Nephron progenitor cell (in vitro differentiated cells): ENCODE measurements around the gene H2BW2.
"Not testable (repeated sequence)": the region's sequence is repeated elsewhere in the genome, so short reads cannot be mapped to it uniquely, and the experiment has no call there.

ENCODE experiments used
- DNase-seq: peaks from one replicate; pipeline ENCODE4 v3.0.0; 2021
- H3K27ac Mint-ChIP-seq: 2 replicates; pipeline ENCODE4 v1.8.0; 2021; ENCODE audit warnings: mild to moderate bottlenecking, moderate library complexity, mixed read lengths
- H3K27me3 Mint-ChIP-seq: 2 replicates; pipeline ENCODE4 v1.8.0; 2021; ENCODE audit warnings: mild to moderate bottlenecking, low read depth, mixed read lengths; ENCODE audit not compliant: poor library complexity
- H3K36me3 Mint-ChIP-seq: 2 replicates; pipeline ENCODE4 v1.8.0; 2021; ENCODE audit warnings: low read depth, mixed read lengths
- H3K4me1 Mint-ChIP-seq: 2 replicates; pipeline ENCODE4 v1.8.0; 2021; ENCODE audit warnings: mixed read lengths
- H3K4me3 Mint-ChIP-seq: 2 replicates; pipeline ENCODE4 v1.8.0; 2021; ENCODE audit warnings: mild to moderate bottlenecking, moderate library complexity, mixed read lengths
- H3K9me3 Mint-ChIP-seq: 2 replicates; pipeline ENCODE4 v1.8.0; 2021; ENCODE audit warnings: mild to moderate bottlenecking, moderate library complexity, mixed read lengths
- TF ChIP-seq, protein P1 (sequence below): fragments of 200-600 bp; sonication (generic); IDR thresholded peaks from 2 replicates; pipeline ENCODE4 v1.5.0; 2021; ENCODE audit warnings: antibody characterized with exemption

Gene H2BW2

GRCh38 chrX:104018126-104018525 lies 21.6 kb upstream of the H2BW2 start:
- H3K4me1 Mint-ChIP-seq = no peaks in the 10 kb centered on the region
- no peaks in the 10 kb centered on the region for H3K36me3 Mint-ChIP-seq
- peaks cover 64% of the 10 kb centered on the region for H3K9me3 Mint-ChIP-seq
- no peak for DNase-seq
- no peaks in the 10 kb centered on the region for H3K27me3 Mint-ChIP-seq
- TF ChIP-seq, protein P1, sequence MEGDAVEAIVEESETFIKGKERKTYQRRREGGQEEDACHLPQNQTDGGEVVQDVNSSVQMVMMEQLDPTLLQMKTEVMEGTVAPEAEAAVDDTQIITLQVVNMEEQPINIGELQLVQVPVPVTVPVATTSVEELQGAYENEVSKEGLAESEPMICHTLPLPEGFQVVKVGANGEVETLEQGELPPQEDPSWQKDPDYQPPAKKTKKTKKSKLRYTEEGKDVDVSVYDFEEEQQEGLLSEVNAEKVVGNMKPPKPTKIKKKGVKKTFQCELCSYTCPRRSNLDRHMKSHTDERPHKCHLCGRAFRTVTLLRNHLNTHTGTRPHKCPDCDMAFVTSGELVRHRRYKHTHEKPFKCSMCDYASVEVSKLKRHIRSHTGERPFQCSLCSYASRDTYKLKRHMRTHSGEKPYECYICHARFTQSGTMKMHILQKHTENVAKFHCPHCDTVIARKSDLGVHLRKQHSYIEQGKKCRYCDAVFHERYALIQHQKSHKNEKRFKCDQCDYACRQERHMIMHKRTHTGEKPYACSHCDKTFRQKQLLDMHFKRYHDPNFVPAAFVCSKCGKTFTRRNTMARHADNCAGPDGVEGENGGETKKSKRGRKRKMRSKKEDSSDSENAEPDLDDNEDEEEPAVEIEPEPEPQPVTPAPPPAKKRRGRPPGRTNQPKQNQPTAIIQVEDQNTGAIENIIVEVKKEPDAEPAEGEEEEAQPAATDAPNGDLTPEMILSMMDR = no peak
- H3K27ac Mint-ChIP-seq = no peak overlapping the region
- H3K4me3 Mint-ChIP-seq = no peak overlapping the region

DNA sequence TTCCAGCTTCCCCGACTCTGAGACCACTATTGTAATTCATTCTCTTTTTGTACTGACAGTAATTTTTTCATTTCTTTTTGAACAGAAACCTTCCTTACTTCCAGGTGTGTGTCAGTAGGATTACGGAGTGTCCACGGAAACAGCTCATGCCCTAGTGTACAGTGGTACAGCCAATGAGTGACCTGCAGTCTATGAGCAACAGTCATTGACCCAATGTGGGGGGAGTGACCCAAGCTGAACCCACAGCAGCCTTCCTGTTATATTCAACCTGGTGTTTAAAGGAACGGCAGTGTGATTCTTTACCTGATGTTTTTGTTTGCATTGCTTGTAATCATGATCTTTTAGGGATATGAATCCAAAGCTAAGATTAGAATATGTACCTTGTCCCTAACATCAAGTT lies 1.2 kb downstream of the H2BW2 start:
- H3K4me1 Mint-ChIP-seq = no peaks in the 10 kb centered on the region
- no peaks in the 10 kb centered on the region for H3K36me3 Mint-ChIP-seq
- TF ChIP-seq, protein P1 = no peak
- H3K27me3 Mint-ChIP-seq = no peaks in the 10 kb centered on the region
- H3K9me3 Mint-ChIP-seq = peaks cover 69% of the 10 kb centered on the region
- H3K27ac Mint-ChIP-seq = no peak overlapping the region
- H3K4me3 Mint-ChIP-seq = no peak overlapping the region
- DNase-seq = no peak

DNA sequence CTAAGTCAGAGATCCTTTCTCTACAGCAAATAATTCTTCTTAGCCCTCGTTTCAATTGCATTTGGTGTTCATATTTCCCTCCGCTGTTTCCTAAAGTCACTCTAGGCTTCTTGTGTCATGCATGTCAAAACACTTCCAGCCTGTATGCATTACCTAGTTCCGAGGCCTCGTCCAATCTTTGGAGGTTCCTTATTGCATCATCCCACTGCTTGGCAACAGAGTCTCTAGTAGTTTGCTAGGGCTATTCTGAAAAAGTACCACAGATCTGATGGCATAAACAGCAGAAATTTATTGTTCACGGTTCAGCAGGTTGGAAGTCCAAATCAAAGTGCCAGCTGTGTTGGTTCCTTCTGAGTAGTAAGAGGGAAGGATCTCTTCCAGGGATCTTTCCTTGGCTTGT lies 5.9 kb downstream of the H2BW2 start:
- Mint-ChIP-seq H3K4me3 (no peak overlapping the region), H3K36me3 (no peaks in the 10 kb centered on the region), H3K27me3 (peaks cover 7% of the 10 kb centered on the region), H3K9me3 (peaks cover 68% of the 10 kb centered on the region), H3K4me1 (no peaks in the 10 kb centered on the region), H3K27ac (no peak overlapping the region)
- DNase-seq = no peak
- TF ChIP-seq, protein P1 = no peak

DNA sequence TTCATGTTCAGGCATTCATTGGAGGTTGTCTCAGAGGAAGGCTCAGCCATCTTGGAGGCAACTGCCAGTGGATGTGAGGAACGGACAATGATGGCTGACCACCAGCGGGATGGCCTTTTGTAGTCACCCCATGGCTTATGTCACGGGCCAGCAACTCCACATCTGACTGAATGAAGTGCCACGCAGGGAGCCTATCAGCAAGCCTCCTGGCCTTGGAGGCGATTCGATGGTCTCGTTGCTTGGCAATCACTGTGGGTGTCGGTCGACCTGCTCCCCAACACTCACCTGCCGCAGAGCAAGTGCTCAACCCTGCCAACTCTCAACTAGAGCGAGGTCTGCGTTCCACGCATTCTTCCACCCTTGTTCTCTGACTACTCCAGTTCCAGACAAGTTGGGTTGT lies 7.4 kb downstream of the H2BW2 start:
- Mint-ChIP-seq H3K27me3 (peaks cover 7% of the 10 kb centered on the region), H3K27ac (no peak overlapping the region), H3K4me3 (no peak overlapping the region), H3K36me3 (no peaks in the 10 kb centered on the region), H3K9me3 (peaks cover 58% of the 10 kb centered on the region), H3K4me1 (no peaks in the 10 kb centered on the region)
- DNase-seq = no peak
- TF ChIP-seq, protein P1 = no peak

- not testable (repeated sequence) for H3K36me3 Mint-ChIP-seq, H3K27ac Mint-ChIP-seq, H3K4me1 Mint-ChIP-seq, DNase-seq, H3K4me3 Mint-ChIP-seq, H3K9me3 Mint-ChIP-seq, H3K27me3 Mint-ChIP-seq
Observed at GRCh38 chrX:104054956-104055355, 15.2 kb downstream of the H2BW2 start.

DNA sequence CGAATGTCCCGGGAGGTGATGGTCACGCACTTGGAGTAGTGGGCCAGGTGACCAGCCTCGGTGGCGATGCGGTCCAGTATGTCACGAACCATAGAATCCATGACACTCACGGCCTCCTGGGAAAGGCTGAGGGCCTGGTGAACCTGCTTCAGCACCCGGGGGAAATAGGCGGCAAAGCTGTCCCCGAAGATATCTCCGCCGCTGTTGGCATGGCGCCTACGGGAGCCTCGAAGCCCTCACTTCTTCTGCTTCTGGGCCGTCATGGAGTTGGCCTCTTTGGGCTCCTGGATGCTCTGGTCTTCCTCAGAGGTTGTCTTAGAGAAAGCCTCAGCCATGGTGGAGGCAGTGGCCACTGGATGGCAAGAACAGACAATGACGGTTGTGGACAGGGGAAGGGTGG lies 22.9 kb downstream of the H2BW2 start:
- H3K4me3 Mint-ChIP-seq, H3K36me3 Mint-ChIP-seq, H3K27me3 Mint-ChIP-seq, H3K27ac Mint-ChIP-seq, H3K9me3 Mint-ChIP-seq, H3K4me1 Mint-ChIP-seq, DNase-seq: not testable (repeated sequence)

DNA sequence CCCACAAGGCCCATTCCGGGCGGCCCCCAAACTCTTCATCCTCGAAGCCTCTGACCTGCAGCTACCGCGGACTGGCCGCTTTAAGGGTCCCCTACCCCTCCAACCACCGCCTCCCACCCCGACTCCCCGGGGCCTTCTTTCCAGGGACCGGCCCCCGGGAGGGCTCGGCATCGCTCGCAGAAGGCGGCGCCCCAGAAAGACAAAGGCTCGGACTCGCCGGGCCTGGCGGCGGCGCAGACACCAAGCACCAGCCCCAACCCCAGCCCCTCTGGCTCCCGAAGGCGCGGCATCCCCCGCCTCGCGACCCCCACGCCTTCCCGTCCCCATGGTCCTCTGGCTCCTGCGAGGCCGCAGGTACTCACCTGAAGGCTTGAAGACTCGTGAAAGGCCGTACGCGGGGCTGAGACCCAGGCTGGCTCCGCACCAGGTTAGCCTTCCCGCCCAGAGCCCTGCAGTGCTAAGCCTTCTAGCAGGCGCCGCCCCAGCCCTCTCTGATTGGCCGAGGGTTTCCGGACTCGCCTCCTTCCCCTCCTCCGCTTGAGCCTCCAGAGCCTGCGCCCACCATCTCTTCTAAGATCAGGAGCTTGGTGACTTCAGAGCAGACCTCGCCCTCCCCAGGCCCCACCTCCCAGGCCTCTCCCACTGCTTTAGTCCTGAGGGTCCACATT lies 36.2 kb downstream of the H2BW2 start, which contains the start of gene TMSB15C:
Gene TMSB15C (minus strand): TSS at position 459 of the 668 bp plus-strand sequence.
- not testable (repeated sequence) for DNase-seq, H3K27me3 Mint-ChIP-seq, H3K27ac Mint-ChIP-seq, H3K4me3 Mint-ChIP-seq, H3K4me1 Mint-ChIP-seq, H3K9me3 Mint-ChIP-seq, H3K36me3 Mint-ChIP-seq

DNA sequence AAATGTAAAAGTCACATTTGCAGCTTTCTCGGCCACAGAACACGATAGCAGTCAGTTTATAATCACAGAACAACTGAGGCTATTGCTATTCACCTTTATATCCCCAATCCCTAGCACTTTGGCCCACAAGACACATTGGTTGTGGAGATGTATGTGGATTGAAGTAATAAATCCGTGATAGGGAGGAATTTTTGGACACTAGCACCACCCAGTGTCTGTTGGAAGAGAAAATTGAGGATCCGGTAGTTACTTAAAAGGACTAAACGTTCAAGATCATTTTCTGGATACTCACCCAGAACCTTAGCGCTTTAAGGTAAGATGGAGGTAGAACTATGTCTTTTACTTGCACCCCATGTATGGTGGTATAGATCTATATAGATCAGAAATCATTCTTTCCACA lies 38.1 kb downstream of the H2BW2 start:
- DNase-seq, H3K4me1 Mint-ChIP-seq, H3K4me3 Mint-ChIP-seq, H3K9me3 Mint-ChIP-seq, H3K27ac Mint-ChIP-seq, H3K27me3 Mint-ChIP-seq, H3K36me3 Mint-ChIP-seq: not testable (repeated sequence)
